ENCODE results near the gene EVA1A. TPM values are rescaled to one million over a fixed set of nuclear protein-coding genes. Genes with fewer than 3 reads are reported as not detected.
A peak's percentile ranks its signal among the peaks of the same experiment; 100 is the strongest.

Gene EVA1A
- total and polyA plus RNA-seq, 3 donors from 2014 or later = 5.2 to 13.8 (median 10.3) TPM

DNA sequence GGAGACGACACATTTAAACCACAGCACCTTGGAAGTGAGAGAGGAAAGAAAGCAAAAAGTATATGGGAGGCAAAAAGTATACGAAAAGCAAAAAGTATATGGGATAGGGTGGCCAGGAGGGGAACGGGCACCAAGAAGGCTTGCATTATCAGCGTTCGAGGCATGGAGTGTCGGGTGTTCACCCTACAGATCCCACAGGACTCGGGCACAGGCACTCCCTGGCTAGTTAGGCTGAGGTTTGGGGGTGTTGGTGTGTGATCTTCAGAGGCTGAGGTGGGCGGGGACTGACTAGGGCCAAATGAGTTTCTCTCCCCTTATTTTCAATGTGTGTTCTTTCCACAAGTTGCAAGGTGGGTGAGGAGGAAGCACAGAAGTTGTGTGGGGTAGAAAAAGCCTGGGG, 86.6 kb downstream of the EVA1A start:
- intact Hi-C loops (cut with DNase I; ENCODE audit: low total_unique reads) = no loop called here
- Histone ChIP-seq H3K27me3 (no peaks in the 10 kb centered on the region), H3K4me3 (no peak overlapping the region), H3K36me3 (ENCODE audit: low read depth, missing control alignments) (no peaks in the 10 kb centered on the region), H3K9me3 (no peaks in the 10 kb centered on the region), H3K4me1 (no peaks in the 10 kb centered on the region), H3K27ac (no peak overlapping the region)
- no peak for TF ChIP-seq POLR2A (IDR thresholded peaks at IDR 0.05)
- 79 to 84% methylated on average over 8 of the region's 8 CpGs for WGBS, 2 donors
- no peak for DNase-seq

DNA sequence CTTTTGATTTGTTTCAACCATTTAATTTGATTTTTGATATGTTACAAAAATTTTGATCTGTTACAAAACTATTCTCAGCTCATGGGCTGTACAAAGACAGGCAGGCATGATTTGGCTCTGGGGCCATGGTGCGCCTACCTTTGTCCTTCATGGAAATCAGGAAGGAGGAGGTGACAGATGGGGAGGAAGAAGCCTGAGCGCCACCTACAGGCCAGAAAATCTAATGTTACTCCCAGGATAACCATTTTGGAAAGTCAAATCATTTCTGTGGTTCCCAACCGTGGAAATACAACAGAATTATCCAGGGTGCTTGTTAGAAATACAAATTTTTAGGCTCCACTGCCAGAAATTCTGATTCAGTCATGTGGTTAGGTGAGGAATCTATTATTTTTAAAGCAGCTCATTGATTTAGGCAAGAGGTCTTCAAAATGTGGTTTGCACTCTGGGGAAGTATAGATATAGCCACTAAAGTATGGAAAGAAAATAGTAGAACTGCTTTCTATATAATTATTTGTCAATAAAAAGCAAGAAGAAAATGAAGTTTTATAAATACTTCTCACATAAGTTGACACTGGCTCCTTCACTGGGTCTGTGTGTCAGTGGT, 93.9 kb downstream of the EVA1A start:
- TF ChIP-seq, protein P1, sequence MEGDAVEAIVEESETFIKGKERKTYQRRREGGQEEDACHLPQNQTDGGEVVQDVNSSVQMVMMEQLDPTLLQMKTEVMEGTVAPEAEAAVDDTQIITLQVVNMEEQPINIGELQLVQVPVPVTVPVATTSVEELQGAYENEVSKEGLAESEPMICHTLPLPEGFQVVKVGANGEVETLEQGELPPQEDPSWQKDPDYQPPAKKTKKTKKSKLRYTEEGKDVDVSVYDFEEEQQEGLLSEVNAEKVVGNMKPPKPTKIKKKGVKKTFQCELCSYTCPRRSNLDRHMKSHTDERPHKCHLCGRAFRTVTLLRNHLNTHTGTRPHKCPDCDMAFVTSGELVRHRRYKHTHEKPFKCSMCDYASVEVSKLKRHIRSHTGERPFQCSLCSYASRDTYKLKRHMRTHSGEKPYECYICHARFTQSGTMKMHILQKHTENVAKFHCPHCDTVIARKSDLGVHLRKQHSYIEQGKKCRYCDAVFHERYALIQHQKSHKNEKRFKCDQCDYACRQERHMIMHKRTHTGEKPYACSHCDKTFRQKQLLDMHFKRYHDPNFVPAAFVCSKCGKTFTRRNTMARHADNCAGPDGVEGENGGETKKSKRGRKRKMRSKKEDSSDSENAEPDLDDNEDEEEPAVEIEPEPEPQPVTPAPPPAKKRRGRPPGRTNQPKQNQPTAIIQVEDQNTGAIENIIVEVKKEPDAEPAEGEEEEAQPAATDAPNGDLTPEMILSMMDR (IDR thresholded peaks at IDR 0.05) = peak in 2 of 3 experiments; percentile 14 to 45
- TF ChIP-seq POLR2A (IDR thresholded peaks at IDR 0.05) = no peak
- 72 to 76% methylated on average over 3 of the region's 3 CpGs for WGBS, 2 donors
- intact Hi-C loops (cut with DNase I; ENCODE audit: low total_unique reads) = no loop called here
- Histone ChIP-seq H3K27me3 (no peaks in the 10 kb centered on the region), H3K27ac (no peak overlapping the region), H3K36me3 (ENCODE audit: low read depth, missing control alignments) (no peaks in the 10 kb centered on the region), H3K4me1 (no peaks in the 10 kb centered on the region), H3K4me3 (no peak overlapping the region), H3K9me3 (no peaks in the 10 kb centered on the region)
- peak; percentile 61 for DNase-seq

DNA sequence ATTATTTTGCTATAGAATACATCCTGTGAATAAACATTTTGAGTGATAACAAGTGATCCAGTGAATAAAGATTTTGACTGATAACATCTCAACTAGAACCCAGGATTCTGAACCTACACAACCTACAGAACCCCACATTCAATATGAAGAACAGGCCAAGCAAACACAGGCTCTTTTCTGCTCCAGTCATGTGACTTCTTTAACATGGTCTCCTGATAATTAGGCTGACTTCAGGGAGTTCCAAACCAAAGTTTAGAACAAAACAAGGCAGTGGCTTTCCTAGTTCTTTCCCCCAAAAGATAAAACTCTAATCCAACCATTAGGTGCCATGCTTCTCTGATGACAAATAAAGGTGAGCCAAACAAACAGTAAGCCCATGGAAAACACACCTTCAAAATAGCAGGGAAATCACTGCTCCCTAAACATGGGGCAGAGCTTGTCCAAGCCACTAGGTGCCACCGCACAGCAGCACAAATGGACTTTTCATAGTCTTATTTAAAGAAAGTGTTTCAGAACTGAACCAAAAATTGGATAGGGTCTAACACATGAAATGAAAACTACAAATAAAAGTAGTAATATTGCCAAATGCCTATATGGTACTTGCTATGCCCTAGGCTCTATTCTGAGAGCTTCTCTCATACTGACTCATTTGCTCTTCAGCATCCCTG, 95.3 kb downstream of the EVA1A start:
- TF ChIP-seq POLR2A (IDR thresholded peaks at IDR 0.05) = no peak
- TF ChIP-seq, protein P1 (IDR thresholded peaks at IDR 0.05) = peak; percentile 24 to 53 (median 28)
- no peaks in the 10 kb centered on the region for H3K4me1 ChIP-seq
- H3K27ac ChIP-seq = no peak overlapping the region
- no peaks in the 10 kb centered on the region for H3K27me3 ChIP-seq
- 58 to 63% methylated on average over 1 of the region's 1 CpG for WGBS, 2 donors
- no peak overlapping the region for H3K4me3 ChIP-seq
- no peaks in the 10 kb centered on the region for H3K9me3 ChIP-seq
- intact Hi-C loops (cut with DNase I; ENCODE audit: low total_unique reads) = no loop called here
- DNase-seq = peak; percentile 42
- H3K36me3 ChIP-seq (ENCODE audit: low read depth, missing control alignments) = no peaks in the 10 kb centered on the region

DNA sequence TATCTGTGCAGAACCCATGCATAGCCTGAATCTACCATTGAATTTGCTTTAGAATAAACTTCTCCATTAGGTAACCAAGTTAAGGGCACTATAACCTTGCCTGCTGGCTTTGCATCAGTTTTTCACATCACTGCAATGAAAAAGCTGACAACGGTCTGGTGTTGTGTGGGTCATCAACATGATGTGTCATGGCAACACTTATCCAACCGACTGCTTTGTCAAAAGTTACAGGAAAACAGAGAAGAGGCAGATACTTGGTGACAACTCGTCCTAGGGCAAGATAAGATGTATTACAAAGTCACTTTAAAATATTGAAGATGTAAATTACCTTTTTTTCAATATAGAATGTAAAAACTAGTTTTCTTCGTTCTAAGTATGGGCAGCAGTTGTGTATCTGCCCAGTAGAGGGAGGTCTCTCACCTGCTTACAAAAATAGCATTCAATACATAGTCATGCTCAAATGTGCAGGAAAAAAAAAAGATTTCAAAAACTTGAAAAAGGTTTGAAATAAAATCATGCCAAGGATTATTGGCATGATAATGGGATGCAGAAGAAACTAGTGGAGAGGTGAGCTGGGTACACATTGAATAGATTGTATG, 96.3 kb downstream of the EVA1A start:
- Histone ChIP-seq H3K4me3 (no peak overlapping the region), H3K9me3 (no peaks in the 10 kb centered on the region), H3K27ac (no peak overlapping the region), H3K27me3 (no peaks in the 10 kb centered on the region), H3K4me1 (no peaks in the 10 kb centered on the region), H3K36me3 (ENCODE audit: low read depth, missing control alignments) (no peaks in the 10 kb centered on the region)
- peak; percentile 22 for DNase-seq
- intact Hi-C loops (cut with DNase I; ENCODE audit: low total_unique reads) = no loop called here
- TF ChIP-seq POLR2A (IDR thresholded peaks at IDR 0.05) = no peak
- TF ChIP-seq, protein P1 (IDR thresholded peaks at IDR 0.05) = peak; percentile 66 to 70 (median 68)
- 42 to 60% methylated on average over 4 of the region's 4 CpGs for WGBS, 2 donors

DNA sequence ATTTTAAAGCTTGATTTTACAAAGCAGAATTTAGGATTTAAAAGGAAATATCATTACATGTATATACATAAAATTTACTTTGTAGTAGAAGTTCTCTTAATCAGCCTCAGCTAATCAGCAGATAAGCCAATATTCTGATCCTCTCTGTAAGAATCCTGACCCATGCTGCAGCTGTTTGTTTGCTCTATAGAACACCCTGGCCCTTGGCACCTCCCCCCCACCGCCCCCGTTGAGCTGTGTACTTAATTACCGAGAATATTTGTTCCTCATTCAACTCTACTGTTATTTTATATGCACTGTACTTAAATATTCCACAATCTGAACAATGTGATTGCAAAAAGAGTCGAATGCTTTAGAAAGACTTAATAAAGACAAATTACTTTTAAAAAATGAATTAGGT, 98.0 kb downstream of the EVA1A start:
- no peaks in the 10 kb centered on the region for H3K36me3 ChIP-seq (ENCODE audit: low read depth, missing control alignments)
- WGBS, 2 donors = 48 to 60% methylated on average over 4 of the region's 4 CpGs
- H3K4me3 ChIP-seq = no peak overlapping the region
- no peaks in the 10 kb centered on the region for H3K4me1 ChIP-seq
- TF ChIP-seq POLR2A (IDR thresholded peaks at IDR 0.05) = no peak
- TF ChIP-seq, protein P1 (IDR thresholded peaks at IDR 0.05) = no peak
- H3K9me3 ChIP-seq = no peaks in the 10 kb centered on the region
- DNase-seq = no peak
- intact Hi-C loops (cut with DNase I; ENCODE audit: low total_unique reads) = no loop called here
- H3K27ac ChIP-seq = no peak overlapping the region
- no peaks in the 10 kb centered on the region for H3K27me3 ChIP-seq

All from testis (tissue), 3 donors.